Endometrial microvascular endothelial cells (primary cell): ENCODE results near the gene HDAC7. TPM values are rescaled to one million over a fixed set of nuclear protein-coding genes. Genes with fewer than 3 reads are reported as not detected.

Source experiments
- in situ Hi-C: cut with HindIII; loops from 2 replicates; pipeline ENCODE4 v1.10.0; 2017; ENCODE audit warnings: low sequenced_read_pairs, low pct_unique_long_range_greater_than_20kb; ENCODE audit errors: inconsistent ontology term
- total RNA-seq: library from RNA; depleted of rRNA; stranded (reverse); fragments of >200 nt; gene quantifications from one replicate; pipeline ENCODE4 v1.2.3, GENCODE V29; 2015; ENCODE audit errors: inconsistent ontology term

The HDAC7 gene
- total RNA-seq, 1 donor from 2014 or later = 84.6 TPM

GRCh38 chr12:47834199-47834903 lies 14.6 kb upstream of the HDAC7 start:
- in situ Hi-C loops = no loop called here

GRCh38 chr12:47833591-47834012 lies 13.9 kb upstream of the HDAC7 start:
- in situ Hi-C loops = no loop called here

GRCh38 chr12:47832263-47832933 lies 12.7 kb upstream of the HDAC7 start:
- in situ Hi-C loops = no loop called here

GRCh38 chr12:47829584-47829983 lies 9.9 kb upstream of the HDAC7 start:
- in situ Hi-C loops = no loop called here

GRCh38 chr12:47828976-47829482 lies 9.3 kb upstream of the HDAC7 start:
- in situ Hi-C loops = no loop called here

- in situ Hi-C loops = no loop called here
Observed at GRCh38 chr12:47828008-47828975, 8.6 kb upstream of the HDAC7 start.

- in situ Hi-C loops = no loop called here
Observed at GRCh38 chr12:47825173-47825639, 5.5 kb upstream of the HDAC7 start.

- in situ Hi-C loops = no loop called here
Observed at GRCh38 chr12:47824635-47825034, 4.9 kb upstream of the HDAC7 start.

- in situ Hi-C loops = no loop called here
Observed at GRCh38 chr12:47824198-47824597, 4.5 kb upstream of the HDAC7 start.

GRCh38 chr12:47823422-47824086 lies 3.9 kb upstream of the HDAC7 start:
- in situ Hi-C loops = no loop called here

GRCh38 chr12:47822863-47823262 lies 3.2 kb upstream of the HDAC7 start:
- in situ Hi-C loops = no loop called here

GRCh38 chr12:47822401-47822800 lies 2.7 kb upstream of the HDAC7 start:
- in situ Hi-C loops = no loop called here

- in situ Hi-C loops = no loop called here
Observed at GRCh38 chr12:47821346-47821706, 1.6 kb upstream of the HDAC7 start.

GRCh38 chr12:47820631-47821345 lies 1.1 kb upstream of the HDAC7 start:
- in situ Hi-C loops = no loop called here

- in situ Hi-C loops = no loop called here
Observed at GRCh38 chr12:47819138-47819895, 386 bp downstream of the HDAC7 start.

- in situ Hi-C loops = no loop called here
Observed at GRCh38 chr12:47818467-47819137, 1.1 kb downstream of the HDAC7 start.

GRCh38 chr12:47818007-47818376 lies 1.7 kb downstream of the HDAC7 start:
- in situ Hi-C loops = no loop called here
